Lower lobe of right lung (tissue), 2 donors: ENCODE results near the gene PALLD. TPM values are rescaled to one million over a fixed set of nuclear protein-coding genes. Genes with fewer than 3 reads are reported as not detected.

ENCODE experiments used
- ATAC-seq, 2 donors: fragments of 200-7000 bp; cut with Tn5 transposase; one replicate each; pipeline ENCODE4 v1.9.1; 2020 to 2022; ENCODE audit warnings: mild to moderate bottlenecking in 2 of 2, moderate library complexity in 2 of 2
- DNase-seq: peaks from one replicate; pipeline ENCODE4 v3.0.0-alpha.2; 2020
- H3K27ac ChIP-seq: fragments of 200-600 bp; one replicate; pipeline ENCODE4 v1.8.0; 2022
- H3K27me3 ChIP-seq: fragments of 200-600 bp; one replicate; pipeline ENCODE4 v1.8.0; 2022; ENCODE audit warnings: low read depth
- H3K36me3 ChIP-seq: fragments of 200-600 bp; one replicate; pipeline ENCODE4 v1.8.0; 2022; ENCODE audit warnings: mild to moderate bottlenecking
- H3K4me1 ChIP-seq: fragments of 200-600 bp; one replicate; pipeline ENCODE4 v1.8.0; 2022
- H3K4me3 ChIP-seq: fragments of 200-600 bp; one replicate; pipeline ENCODE4 v1.8.0; 2022; ENCODE audit warnings: mild to moderate bottlenecking
- H3K9me3 ChIP-seq: fragments of 200-600 bp; one replicate; pipeline ENCODE4 v1.8.0; 2022
- CTCF ChIP-seq: fragments of 200-600 bp; IDR thresholded peaks from one replicate; pipeline ENCODE4 v1.8.0; 2022; ENCODE audit warnings: antibody characterized with exemption, mild to moderate bottlenecking
- intact Hi-C: fragments of 100-400 bp; cut with DNase I; formaldehyde crosslinking; loops from one replicate; pipeline ENCODE4 v1.11.0; 2022
- total RNA-seq: library from RNA; stranded (reverse); fragmentation: NEBNext Ultra II Directional; extraction: Animal tissue kit (Norgen Biotek cat#: 25700); gene quantifications from one replicate; pipeline ENCODE4 v1.2.1, GENCODE V29; 2021
- donor health status: DM: no; HTN: yes; CAD: no; lungs with severe emphysema.

PALLD gene
- total RNA-seq, 1 donor from 2014 or later: 91.9 TPM

- DNase-seq (no peak), ATAC-seq (no peak)
- Histone ChIP-seq H3K4me3 (no peak overlapping the region), H3K36me3 (no peaks in the 10 kb centered on the region), H3K9me3 (no peaks in the 10 kb centered on the region), H3K27me3 (no peaks in the 10 kb centered on the region), H3K4me1 (peaks cover under 1% of the 10 kb centered on the region), H3K27ac (no peak overlapping the region)
- no peak for TF ChIP-seq CTCF
- intact Hi-C loops: no loop called here
Observed at GRCh38 chr4:168486912-168487281, 10.0 kb upstream of the PALLD start.

GRCh38 chr4:168487282-168488035, 9.4 kb upstream of the PALLD start:
- DNase-seq (no peak), ATAC-seq (no peak)
- Histone ChIP-seq H3K4me3 (no peak overlapping the region), H3K4me1 (no peaks in the 10 kb centered on the region), H3K27me3 (no peaks in the 10 kb centered on the region), H3K36me3 (no peaks in the 10 kb centered on the region), H3K9me3 (no peaks in the 10 kb centered on the region), H3K27ac (no peak overlapping the region)
- no peak for TF ChIP-seq CTCF
- intact Hi-C loops: no loop called here

GRCh38 chr4:168488869-168489274, 8.0 kb upstream of the PALLD start:
- Histone ChIP-seq H3K4me1 (no peaks in the 10 kb centered on the region), H3K9me3 (no peaks in the 10 kb centered on the region), H3K4me3 (no peak overlapping the region), H3K27me3 (no peaks in the 10 kb centered on the region), H3K36me3 (no peaks in the 10 kb centered on the region), H3K27ac (no peak overlapping the region)
- intact Hi-C loops: no loop called here
- DNase-seq (no peak), ATAC-seq (no peak)
- TF ChIP-seq CTCF: no peak

- no peak overlapping the region for H3K4me3 ChIP-seq
- no peaks in the 10 kb centered on the region for H3K4me1 ChIP-seq
- H3K27me3 ChIP-seq: no peaks in the 10 kb centered on the region
- H3K27ac ChIP-seq: no peak overlapping the region
- H3K36me3 ChIP-seq: no peaks in the 10 kb centered on the region
- TF ChIP-seq CTCF: no peak
- ATAC-seq: no peak
- no peaks in the 10 kb centered on the region for H3K9me3 ChIP-seq
- intact Hi-C loops: no loop called here
- no peak for DNase-seq
Observed at GRCh38 chr4:168489616-168490015, 7.2 kb upstream of the PALLD start.

GRCh38 chr4:168490711-168491110, 6.1 kb upstream of the PALLD start:
- Histone ChIP-seq H3K36me3 (no peaks in the 10 kb centered on the region), H3K4me3 (no peak overlapping the region), H3K27me3 (no peaks in the 10 kb centered on the region), H3K27ac (no peak overlapping the region), H3K9me3 (no peaks in the 10 kb centered on the region), H3K4me1 (no peaks in the 10 kb centered on the region)
- no peak for TF ChIP-seq CTCF
- DNase-seq (no peak), ATAC-seq (no peak)
- intact Hi-C loops: no loop called here
